Upper lobe of left lung (tissue), 6 donors: ENCODE data around the gene ALKBH5. TPM values are rescaled to one million over a fixed set of nuclear protein-coding genes. Genes with fewer than 3 reads are reported as not detected.
A peak's percentile ranks its signal among the peaks of the same experiment; 100 is the strongest.

Source experiments
- ATAC-seq, 2 donors: fragments of 200-7000 bp; cut with Tn5 transposase; one replicate each; pipeline ENCODE4 v1.9.1; 2022; ENCODE audit warnings: mild to moderate bottlenecking in 2 of 2, moderate library complexity in 2 of 2; ENCODE audit not compliant: low FRiP score in 2 of 2
- DNase-seq, 2 donors: peaks; one replicate each; pipeline ENCODE4 v3.0.0-alpha.2; 2019 to 2020
- H3K27ac ChIP-seq, 4 donors: fragments of 200-600 bp; sonication (generic); one replicate each; pipeline ENCODE4 v1.5.1; 2016 to 2019
- H3K27me3 ChIP-seq, 4 donors: fragments of 200-600 bp; sonication (generic); one replicate each; pipeline ENCODE4 v1.5.1; 2017 to 2019
- H3K36me3 ChIP-seq, 4 donors: fragments of 200-600 bp; sonication (generic); one replicate each; pipeline ENCODE4 v1.5.1; 2016 to 2019
- H3K4me1 ChIP-seq, 4 donors: fragments of 200-600 bp; sonication (generic); one replicate each; pipeline ENCODE4 v1.5.1; 2018 to 2019
- H3K4me3 ChIP-seq, 4 donors: fragments of 200-600 bp; sonication (generic); one replicate each; pipeline ENCODE4 v1.5.1; 2017 to 2019; ENCODE audit warnings: mild to moderate bottlenecking in 2 of 4, moderate library complexity in 1 of 4
- H3K9me3 ChIP-seq, 4 donors: fragments of 200-600 bp; sonication (generic); one replicate each; pipeline ENCODE4 v1.5.1; 2018 to 2019
- EP300 ChIP-seq, 4 donors: sonication (generic); formaldehyde crosslinking; IDR thresholded peaks; one replicate each; pipeline ENCODE4 v1.5.1; 2017; ENCODE audit warnings: antibody characterized with exemption in 4 of 4, control low read depth in 2 of 4
- POLR2A ChIP-seq, 4 donors: fragments of 450-650 bp; IDR thresholded peaks; one replicate each; pipeline ENCODE4 v1.5.1; 2016 to 2017; ENCODE audit warnings: antibody characterized with exemption in 4 of 4, mild to moderate bottlenecking in 2 of 4
- POLR2AphosphoS5 ChIP-seq, 2 donors: sonication (generic); formaldehyde crosslinking; IDR thresholded peaks; one replicate each; pipeline ENCODE4 v1.5.1; 2017; ENCODE audit warnings: antibody characterized with exemption in 2 of 2
- WGBS, 2 donors: methylation state at CpG; one replicate each; pipeline ENCODE4 v1.1.5; 2017 to 2018; 5-methylcytosine and 5-hydroxymethylcytosine counted together
- total RNA-seq, 6 donors: library from RNA; depleted of rRNA in 4 of 6; stranded (reverse); fragments of >200 nt in 4 of 6; gene quantifications; one replicate each; pipeline versions ENCODE4 v1.1.0 to v1.2.1, GENCODE V29; 2016 to 2021
- TF ChIP-seq, protein P1 (sequence below), 6 experiments: fragments of 450-650 bp in 4 of 6; fragments of 200-600 bp in 2 of 6; sonication (generic) in 2 of 6; IDR thresholded peaks; one replicate each; pipeline ENCODE4 v1.5.1; 2016 to 2019; ENCODE audit warnings: antibody characterized with exemption in 6 of 6
- donor health status: DM: no; HTN: no; CAD: no; lungs with moderate emphysema.
- donor health status: DM: no; HTN: yes; CAD: no; lungs with severe emphysema.

The ALKBH5 gene
- total RNA-seq, 6 donors from 2014 or later = 63.9 to 112 (median 94.7) TPM

DNA sequence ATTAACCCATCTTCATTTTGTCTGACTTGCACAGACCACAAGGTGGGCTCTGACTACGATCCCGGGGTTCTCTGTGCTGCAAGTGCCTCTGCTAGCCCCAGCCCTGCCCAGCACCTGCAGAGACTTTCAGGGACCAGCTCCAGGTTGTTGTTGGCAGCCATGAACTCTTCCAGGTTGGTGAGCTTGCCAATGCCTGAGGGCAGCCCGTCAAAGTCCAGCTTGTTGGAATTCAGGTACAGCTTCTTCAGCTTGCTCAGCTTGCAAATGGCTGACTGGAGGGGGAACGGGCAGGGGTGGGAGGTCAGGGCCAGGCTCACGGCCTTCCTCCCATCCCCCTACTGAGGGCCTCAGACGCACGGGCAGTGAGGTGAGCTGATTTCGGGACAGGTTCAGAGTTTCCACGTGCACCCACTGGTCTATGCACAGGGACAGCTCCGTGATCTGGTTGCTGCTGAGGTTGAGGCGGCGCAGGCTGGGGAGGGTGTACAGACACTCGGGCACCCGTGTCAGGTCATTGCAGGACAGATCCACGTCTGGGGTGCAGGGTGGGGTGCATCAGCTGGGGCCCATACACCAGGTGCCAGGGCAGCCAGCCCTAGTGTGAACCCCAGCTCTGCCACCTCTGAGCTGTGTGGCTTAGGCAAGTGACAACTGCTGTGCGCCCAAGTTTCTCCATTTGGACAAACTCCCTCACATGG, 69.7 kb downstream of the ALKBH5 start:
- 78 to 93% methylated on average over 3 to 15 of the region's 16 CpGs for WGBS, 2 donors
- DNase-seq (no peak), ATAC-seq (no peak)
- H3K4me1 ChIP-seq = peaks cover 15 to 26% (median 21%) of the 10 kb centered on the region in 4 donors
- H3K27ac ChIP-seq = no peak overlapping the region
- H3K36me3 ChIP-seq = peaks cover 28 to 84% (median 79%) of the 10 kb centered on the region in 4 donors
- TF ChIP-seq EP300 (IDR thresholded peaks at IDR 0.05) = no peak
- no peak for TF ChIP-seq POLR2AphosphoS5 (IDR thresholded peaks at IDR 0.05)
- no peak for TF ChIP-seq POLR2A (IDR thresholded peaks at IDR 0.05)
- TF ChIP-seq, protein P1, sequence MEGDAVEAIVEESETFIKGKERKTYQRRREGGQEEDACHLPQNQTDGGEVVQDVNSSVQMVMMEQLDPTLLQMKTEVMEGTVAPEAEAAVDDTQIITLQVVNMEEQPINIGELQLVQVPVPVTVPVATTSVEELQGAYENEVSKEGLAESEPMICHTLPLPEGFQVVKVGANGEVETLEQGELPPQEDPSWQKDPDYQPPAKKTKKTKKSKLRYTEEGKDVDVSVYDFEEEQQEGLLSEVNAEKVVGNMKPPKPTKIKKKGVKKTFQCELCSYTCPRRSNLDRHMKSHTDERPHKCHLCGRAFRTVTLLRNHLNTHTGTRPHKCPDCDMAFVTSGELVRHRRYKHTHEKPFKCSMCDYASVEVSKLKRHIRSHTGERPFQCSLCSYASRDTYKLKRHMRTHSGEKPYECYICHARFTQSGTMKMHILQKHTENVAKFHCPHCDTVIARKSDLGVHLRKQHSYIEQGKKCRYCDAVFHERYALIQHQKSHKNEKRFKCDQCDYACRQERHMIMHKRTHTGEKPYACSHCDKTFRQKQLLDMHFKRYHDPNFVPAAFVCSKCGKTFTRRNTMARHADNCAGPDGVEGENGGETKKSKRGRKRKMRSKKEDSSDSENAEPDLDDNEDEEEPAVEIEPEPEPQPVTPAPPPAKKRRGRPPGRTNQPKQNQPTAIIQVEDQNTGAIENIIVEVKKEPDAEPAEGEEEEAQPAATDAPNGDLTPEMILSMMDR (IDR thresholded peaks at IDR 0.05) = no peak
- H3K4me3 ChIP-seq = no peak overlapping the region
- no peaks in the 10 kb centered on the region for H3K9me3 ChIP-seq
- no peaks in the 10 kb centered on the region for H3K27me3 ChIP-seq

DNA sequence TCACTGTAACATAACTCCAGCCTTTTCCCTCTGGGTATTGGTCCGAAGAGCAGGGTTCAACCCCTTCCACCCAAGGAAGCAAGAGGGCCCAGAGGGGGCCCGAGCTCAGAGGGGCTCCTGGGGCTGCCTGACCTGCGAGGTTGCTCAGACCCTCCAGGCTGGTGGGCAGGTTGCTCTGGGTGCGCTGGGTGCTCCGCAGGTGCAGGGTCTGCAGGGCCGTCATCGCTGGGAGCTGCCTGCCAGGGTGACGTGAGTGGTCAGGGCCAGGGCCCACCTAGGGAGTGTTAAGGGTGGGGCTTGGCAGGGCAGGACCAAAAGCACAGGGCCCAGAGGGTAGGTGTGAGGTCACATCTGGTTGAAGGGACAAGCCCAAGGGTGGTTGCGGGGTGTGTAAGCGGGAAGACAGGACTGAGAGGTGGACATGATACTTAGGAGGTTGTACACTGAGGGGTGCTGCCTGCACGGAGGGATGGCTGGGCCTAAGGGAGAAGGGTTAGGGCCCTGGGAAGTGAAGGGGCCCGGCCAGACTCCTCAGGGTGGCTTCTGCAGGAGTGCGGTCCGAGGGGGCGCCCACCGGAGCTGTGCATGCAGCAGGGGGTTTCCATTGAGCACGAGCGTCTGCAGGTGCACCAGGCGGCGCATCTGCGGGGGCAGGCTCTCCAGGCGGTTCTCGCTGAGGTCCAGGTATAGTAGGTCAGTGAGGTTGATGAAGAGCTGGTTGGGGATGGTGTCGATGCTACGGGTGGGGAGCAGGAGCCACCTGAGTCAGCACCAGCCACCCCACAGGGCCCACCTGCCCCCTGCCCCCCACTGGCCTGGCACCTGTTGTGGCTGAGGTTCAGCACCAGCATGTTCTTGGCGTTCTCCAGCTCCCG, 70.6 kb downstream of the ALKBH5 start:
- 90 to 95% methylated on average over 13 to 27 of the region's 27 CpGs for WGBS, 2 donors

DNA sequence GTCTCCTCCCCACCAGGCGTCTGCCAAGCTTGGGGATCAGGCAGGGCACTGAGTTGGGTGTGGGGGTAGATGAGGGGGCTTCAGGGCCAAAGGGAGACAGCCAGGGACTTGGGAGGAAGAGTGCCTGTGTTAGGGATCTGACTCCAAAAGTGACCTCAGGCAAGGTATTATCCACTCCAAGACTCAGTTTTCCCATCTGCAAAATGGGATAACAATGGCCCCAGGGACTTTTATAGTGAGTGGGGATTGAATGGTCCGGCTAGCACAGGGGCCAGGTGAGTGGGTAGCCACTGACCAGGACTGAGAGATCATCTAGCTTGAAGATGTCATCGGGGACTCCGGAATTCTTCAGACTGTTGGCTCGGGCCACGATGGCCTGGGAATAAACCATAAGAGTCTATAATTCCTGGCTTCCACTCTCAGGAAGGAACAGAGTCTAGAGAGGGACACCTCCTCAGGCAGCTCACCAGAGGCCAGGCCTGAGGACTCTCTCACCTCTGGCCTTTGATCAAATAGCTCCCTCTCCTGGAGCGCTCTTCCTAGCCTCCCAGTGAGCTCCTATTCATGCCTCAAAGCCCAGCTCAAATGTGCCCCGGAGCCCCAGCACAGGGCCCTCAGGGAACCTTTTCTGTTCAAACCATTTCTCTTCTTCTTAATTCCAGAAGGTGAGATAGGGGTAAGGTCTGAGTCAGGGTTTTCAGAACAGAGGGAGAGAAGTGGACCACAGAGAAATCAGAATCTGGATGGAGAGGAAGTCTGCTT, 71.4 kb downstream of the ALKBH5 start:
- Histone ChIP-seq H3K4me1 (peaks cover 25 to 32% (median 30%) of the 10 kb centered on the region in 4 donors), H3K9me3 (no peaks in the 10 kb centered on the region), H3K4me3 (no peak overlapping the region), H3K27ac (no peak overlapping the region), H3K36me3 (peaks cover 28 to 68% (median 64%) of the 10 kb centered on the region in 4 donors), H3K27me3 (no peaks in the 10 kb centered on the region)
- TF ChIP-seq EP300 (IDR thresholded peaks at IDR 0.05) = no peak
- no peak for TF ChIP-seq POLR2AphosphoS5 (IDR thresholded peaks at IDR 0.05)
- TF ChIP-seq, protein P1 (IDR thresholded peaks at IDR 0.05) = no peak
- no peak for TF ChIP-seq POLR2A (IDR thresholded peaks at IDR 0.05)
- DNase-seq = no peak
- ATAC-seq = no peak
- 97 to 99% methylated on average over 8 of the region's 8 CpGs for WGBS, 2 donors

More for the DNA sequence above, 70.6 kb downstream of the ALKBH5 start:
- Histone ChIP-seq H3K9me3 (no peaks in the 10 kb centered on the region), H3K4me3 (no peak overlapping the region), H3K4me1 (peaks cover 18 to 24% (median 22%) of the 10 kb centered on the region in 4 donors), H3K27ac (no peak overlapping the region), H3K36me3 (peaks cover 28 to 76% (median 71%) of the 10 kb centered on the region in 4 donors), H3K27me3 (no peaks in the 10 kb centered on the region)
- ATAC-seq (no peak), DNase-seq (peak in 1 of 2 donors; percentile 73)
- no peak for TF ChIP-seq EP300 (IDR thresholded peaks at IDR 0.05)
- TF ChIP-seq POLR2A (IDR thresholded peaks at IDR 0.05) = no peak
- TF ChIP-seq, protein P1 (IDR thresholded peaks at IDR 0.05) = no peak
- no peak for TF ChIP-seq POLR2AphosphoS5 (IDR thresholded peaks at IDR 0.05)

GRCh38 chr17:18256351-18256750, 72.7 kb downstream of the ALKBH5 start:
- no peaks in the 10 kb centered on the region for H3K27me3 ChIP-seq
- ATAC-seq = no peak
- DNase-seq = peak in 1 of 2 donors; percentile 68
- no peaks in the 10 kb centered on the region for H3K9me3 ChIP-seq
- H3K4me3 ChIP-seq = peak overlapping the region in 1 of 4 donors; percentile 76
- TF ChIP-seq POLR2AphosphoS5 (IDR thresholded peaks at IDR 0.05) = no peak
- TF ChIP-seq, protein P1 (IDR thresholded peaks at IDR 0.05) = no peak
- TF ChIP-seq EP300 (IDR thresholded peaks at IDR 0.05) = no peak
- TF ChIP-seq POLR2A (IDR thresholded peaks at IDR 0.05) = no peak
- peaks cover 20 to 55% (median 51%) of the 10 kb centered on the region in 4 donors for H3K36me3 ChIP-seq
- peaks cover 31 to 40% (median 34%) of the 10 kb centered on the region in 4 donors for H3K4me1 ChIP-seq
- WGBS, 2 donors = 80 to 92% methylated on average over 1 to 11 of the region's 11 CpGs
- H3K27ac ChIP-seq = peak overlapping the region in 3 of 4 donors; percentile 22 to 99 (median 99)
